Measurements from ENCODE around the gene SPAG6.

SPAG6 gene

DNA sequence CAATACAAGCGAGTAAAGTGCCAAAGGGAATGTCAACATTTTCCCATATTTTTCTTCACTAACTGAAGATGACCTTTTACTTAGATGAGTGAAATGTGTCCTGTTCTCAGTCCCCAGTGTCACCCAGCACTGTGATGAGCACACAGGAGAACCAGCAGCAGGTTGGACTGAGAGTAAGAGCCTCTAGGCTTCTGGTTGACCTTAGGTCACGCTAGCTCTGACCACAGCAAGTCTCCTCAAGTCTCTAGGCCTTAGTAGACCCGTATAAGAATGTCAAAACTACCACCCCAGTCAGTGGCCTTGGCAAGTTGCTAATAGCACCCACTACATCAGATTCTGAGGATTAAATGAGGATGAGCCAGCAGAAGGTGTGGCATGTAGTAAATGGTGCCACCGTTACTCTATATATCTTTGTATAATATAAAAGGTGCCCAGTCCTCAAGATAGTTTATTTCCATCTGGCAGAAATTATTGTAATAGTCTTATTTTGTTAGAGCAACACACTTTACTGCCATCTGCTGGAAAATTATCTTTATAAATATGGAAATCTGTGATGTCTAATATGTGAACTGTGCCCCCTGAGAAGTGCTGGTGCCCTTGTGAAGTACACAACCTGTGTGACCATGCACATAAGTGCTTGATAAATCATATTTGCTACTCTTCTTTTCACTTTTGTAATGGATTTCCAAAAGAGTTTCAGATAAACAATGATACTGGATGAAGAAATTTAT lies 75.7 kb downstream of the SPAG6 start:
- TF ChIP-seq, protein P1, sequence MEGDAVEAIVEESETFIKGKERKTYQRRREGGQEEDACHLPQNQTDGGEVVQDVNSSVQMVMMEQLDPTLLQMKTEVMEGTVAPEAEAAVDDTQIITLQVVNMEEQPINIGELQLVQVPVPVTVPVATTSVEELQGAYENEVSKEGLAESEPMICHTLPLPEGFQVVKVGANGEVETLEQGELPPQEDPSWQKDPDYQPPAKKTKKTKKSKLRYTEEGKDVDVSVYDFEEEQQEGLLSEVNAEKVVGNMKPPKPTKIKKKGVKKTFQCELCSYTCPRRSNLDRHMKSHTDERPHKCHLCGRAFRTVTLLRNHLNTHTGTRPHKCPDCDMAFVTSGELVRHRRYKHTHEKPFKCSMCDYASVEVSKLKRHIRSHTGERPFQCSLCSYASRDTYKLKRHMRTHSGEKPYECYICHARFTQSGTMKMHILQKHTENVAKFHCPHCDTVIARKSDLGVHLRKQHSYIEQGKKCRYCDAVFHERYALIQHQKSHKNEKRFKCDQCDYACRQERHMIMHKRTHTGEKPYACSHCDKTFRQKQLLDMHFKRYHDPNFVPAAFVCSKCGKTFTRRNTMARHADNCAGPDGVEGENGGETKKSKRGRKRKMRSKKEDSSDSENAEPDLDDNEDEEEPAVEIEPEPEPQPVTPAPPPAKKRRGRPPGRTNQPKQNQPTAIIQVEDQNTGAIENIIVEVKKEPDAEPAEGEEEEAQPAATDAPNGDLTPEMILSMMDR (IDR thresholded peaks at IDR 0.05; ENCODE audit: low read length, missing control alignments): peak; percentile 25
- H3K4me3 ChIP-seq (replicated peaks; ENCODE audit: low read depth, low read length): no peak overlapping the region
- DNase-seq (ENCODE audit: low read depth): peak; percentile 57

DNA sequence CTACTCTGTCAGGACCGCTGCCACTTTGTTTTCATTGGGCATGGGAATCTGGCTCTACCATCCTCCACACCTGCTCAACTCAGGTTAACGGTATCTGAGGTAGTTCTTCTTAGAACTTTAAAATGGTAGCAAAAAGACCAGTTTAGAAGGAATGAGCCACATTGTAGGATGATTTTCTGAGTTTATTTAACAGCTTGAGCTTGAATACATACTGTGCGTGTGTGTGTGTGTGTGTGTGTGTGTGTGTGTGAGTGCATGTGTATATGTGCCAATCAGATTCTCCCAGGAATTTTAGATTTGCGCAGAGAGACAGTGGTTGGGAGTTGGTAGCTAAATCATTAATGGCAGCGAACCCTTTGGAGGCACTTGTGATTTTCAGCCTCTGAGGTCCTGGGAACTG lies 81.4 kb downstream of the SPAG6 start:
- no peak overlapping the region for H3K4me3 ChIP-seq (replicated peaks; ENCODE audit: low read depth, low read length)
- TF ChIP-seq, protein P1 (IDR thresholded peaks at IDR 0.05; ENCODE audit: low read length, missing control alignments): no peak
- no peak for DNase-seq (ENCODE audit: low read depth)

DNA sequence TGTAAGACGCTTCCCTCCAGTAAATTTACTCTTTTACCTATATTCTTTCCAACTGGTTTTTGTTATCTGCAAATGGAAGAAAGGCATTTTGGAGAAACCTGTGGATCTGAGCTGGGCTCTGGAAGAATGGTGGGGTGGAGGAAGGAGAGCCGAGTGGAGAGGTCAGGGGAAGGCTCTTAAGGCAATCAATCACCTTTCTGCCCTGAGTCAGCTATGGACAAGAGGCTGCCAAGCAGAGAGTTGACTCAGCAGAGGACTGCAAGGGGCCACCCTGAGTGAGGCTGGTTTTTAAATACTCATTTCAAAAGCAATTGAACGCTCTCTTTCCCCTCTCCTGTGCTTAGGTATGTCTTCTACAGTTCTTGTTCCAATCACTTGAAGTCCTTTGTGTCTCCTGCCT lies 81.8 kb downstream of the SPAG6 start:
- TF ChIP-seq, protein P1 (IDR thresholded peaks at IDR 0.05; ENCODE audit: low read length, missing control alignments): no peak
- H3K4me3 ChIP-seq (replicated peaks; ENCODE audit: low read depth, low read length): no peak overlapping the region
- DNase-seq (ENCODE audit: low read depth): peak; percentile 31

DNA sequence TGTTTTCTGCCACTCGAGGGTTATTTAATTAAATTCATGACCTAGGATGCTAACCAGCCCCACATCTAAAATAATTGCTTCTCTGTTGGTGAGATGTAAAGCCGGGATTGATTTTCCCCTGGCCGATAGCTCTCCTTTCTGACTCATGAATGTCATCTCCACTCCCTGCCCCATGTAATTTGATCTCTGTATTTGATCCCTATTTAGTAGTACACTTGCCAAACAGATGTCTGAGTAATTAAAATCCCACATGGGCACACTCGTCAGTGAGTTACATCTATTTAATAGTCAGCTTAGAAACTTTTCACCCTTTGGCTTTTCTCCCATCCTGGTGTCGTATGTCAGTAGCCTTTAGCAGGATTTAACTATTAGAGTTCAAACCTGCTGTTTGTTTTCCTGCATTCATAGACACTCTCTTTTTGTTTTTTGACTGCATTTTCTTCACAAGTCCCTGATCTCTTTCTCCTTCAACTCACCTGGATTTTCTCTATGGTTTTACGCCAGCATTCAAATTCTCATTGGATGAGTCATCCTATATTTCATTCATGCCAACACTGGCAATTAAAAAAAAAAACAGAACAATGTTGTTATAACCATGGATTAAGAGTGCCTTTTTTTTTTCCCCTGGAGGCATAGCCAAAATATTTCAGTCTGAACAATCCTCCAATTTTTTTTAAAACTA lies 82.7 kb downstream of the SPAG6 start:
- TF ChIP-seq, protein P1 (IDR thresholded peaks at IDR 0.05; ENCODE audit: low read length, missing control alignments): no peak
- DNase-seq (ENCODE audit: low read depth): peak; percentile 70
- no peak overlapping the region for H3K4me3 ChIP-seq (replicated peaks; ENCODE audit: low read depth, low read length)

DNA sequence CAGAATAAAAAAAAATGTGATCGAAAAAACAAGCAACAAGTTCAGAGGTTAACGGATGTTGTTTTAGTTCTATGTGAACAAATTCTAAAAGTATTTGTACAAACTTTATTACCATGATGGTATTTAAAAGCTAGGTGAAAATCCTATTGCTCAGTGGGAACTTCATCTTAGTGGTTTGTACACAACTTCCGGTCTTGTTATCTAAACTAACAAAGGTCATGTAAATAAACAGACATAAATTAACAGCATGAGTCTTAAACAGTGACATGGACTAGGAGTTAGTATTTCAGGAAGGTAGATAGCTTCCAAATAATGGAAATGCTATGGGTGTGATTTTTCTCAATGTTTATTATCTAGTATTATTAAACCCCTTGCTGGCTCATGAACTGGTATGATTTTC lies 83.8 kb downstream of the SPAG6 start:
- H3K4me3 ChIP-seq (replicated peaks; ENCODE audit: low read depth, low read length): no peak overlapping the region
- DNase-seq (ENCODE audit: low read depth): no peak
- TF ChIP-seq, protein P1 (IDR thresholded peaks at IDR 0.05; ENCODE audit: low read length, missing control alignments): no peak

DNA sequence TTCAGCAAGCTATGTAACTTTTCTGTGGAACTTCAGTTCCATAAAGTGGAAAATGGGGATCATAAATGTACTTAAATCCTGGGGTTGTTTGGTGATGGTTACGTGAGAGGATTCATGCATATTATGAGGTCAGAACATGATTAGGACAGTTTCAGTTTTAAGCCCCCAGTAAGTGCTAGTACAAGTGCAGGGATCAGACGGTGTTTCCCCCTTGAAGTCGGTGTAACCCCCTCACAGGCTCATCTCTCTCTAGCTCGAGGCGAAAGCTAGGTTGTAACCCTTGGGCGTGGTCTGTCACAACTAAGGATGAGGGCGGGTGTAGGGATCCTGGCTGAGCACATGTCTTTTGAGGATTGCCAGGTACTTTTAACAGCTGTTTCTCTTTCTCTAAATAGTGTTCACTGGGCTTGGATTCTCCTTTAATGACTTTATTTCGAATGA lies 84.7 kb downstream of the SPAG6 start:
- TF ChIP-seq, protein P1 (IDR thresholded peaks at IDR 0.05; ENCODE audit: low read length, missing control alignments): no peak
- no peak overlapping the region for H3K4me3 ChIP-seq (replicated peaks; ENCODE audit: low read depth, low read length)
- DNase-seq (ENCODE audit: low read depth): no peak

Measured in fibroblast of pulmonary artery (primary cell).